NB4 (cell line): Measurements from ENCODE around the gene SLC15A3.

ENCODE experiments used
- MYC ChIP-seq: IDR thresholded peaks from 2 replicates; pipeline ENCODE4 v1.6.1; 2011; ENCODE audit warnings: low read depth, low read length
- TF ChIP-seq, protein P1 (sequence below): IDR thresholded peaks from one replicate; pipeline ENCODE4 v1.5.1; 2012; ENCODE audit warnings: low read depth, low read length

DNA sequence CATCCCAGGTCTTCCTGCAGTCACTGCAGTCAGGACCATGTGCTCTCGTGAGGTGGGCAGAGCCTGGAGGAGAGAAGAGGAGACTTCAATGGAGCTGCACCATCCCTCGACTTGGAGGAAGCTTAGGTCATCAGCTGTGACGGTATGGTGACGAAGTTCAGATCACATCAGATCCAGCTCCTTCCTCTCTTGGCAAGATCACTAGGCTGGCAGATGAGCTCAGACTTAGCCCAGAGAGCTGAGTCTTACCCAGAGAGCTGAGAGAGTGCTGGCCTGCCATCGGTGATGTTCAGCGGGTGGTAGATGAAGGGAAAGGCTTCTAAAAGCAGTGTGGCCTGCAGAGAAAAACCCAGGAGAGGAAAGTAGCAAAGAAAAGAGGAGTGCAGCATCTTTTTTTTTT, 1.8 kb upstream of the SLC15A3 start:
- TF ChIP-seq, protein P1, sequence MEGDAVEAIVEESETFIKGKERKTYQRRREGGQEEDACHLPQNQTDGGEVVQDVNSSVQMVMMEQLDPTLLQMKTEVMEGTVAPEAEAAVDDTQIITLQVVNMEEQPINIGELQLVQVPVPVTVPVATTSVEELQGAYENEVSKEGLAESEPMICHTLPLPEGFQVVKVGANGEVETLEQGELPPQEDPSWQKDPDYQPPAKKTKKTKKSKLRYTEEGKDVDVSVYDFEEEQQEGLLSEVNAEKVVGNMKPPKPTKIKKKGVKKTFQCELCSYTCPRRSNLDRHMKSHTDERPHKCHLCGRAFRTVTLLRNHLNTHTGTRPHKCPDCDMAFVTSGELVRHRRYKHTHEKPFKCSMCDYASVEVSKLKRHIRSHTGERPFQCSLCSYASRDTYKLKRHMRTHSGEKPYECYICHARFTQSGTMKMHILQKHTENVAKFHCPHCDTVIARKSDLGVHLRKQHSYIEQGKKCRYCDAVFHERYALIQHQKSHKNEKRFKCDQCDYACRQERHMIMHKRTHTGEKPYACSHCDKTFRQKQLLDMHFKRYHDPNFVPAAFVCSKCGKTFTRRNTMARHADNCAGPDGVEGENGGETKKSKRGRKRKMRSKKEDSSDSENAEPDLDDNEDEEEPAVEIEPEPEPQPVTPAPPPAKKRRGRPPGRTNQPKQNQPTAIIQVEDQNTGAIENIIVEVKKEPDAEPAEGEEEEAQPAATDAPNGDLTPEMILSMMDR: no peak
- no peak for TF ChIP-seq MYC
